ENCODE measurements around the gene ARL8B. TPM values are rescaled to one million over a fixed set of nuclear protein-coding genes. Genes with fewer than 3 reads are reported as not detected.

Gene ARL8B
- total and polyA plus RNA-seq, 2 donors (not counting 1 experiment from before 2014, with no cell fraction given) = 14.5 to 67.3 TPM

DNA sequence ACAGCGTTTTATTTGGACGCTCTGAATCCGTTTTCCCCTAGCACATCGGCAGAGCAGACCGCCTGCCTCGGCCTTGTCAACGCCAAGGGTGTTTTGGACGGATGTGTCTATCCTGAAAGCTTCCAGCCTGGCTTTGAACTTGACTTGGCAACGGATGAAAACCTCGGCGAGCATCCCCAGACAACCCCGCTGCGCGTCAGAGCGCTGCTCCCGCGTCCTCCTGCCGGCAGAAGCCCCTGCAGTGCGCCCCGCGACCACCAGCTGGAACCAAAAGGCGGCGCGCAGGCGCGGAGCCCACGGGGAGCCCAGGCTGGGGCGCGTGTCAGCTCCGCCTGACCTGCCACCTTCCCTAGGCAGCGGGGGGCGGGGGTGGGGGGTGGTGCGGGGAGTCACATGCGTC, 26.2 kb upstream of the ARL8B start:
- Histone ChIP-seq H3K27ac (ENCODE audit: low read length in 2 of 2) (no peak overlapping the region), H3K4me3 (ENCODE audit: control extremely low read depth in 1 of 5, extremely low read depth in 1 of 5, insufficient read depth in 1 of 5, low read depth in 2 of 5, low read length in 4 of 5) (no peak overlapping the region), H3K79me2 (ENCODE audit: control insufficient read depth, insufficient read depth, low read length) (no peaks in the 10 kb centered on the region), H4K20me1 (ENCODE audit: control insufficient read depth, insufficient read depth, low read length, poor library complexity, severe bottlenecking) (no peaks in the 10 kb centered on the region), H3K27me3 (replicated peaks in 1 of 4; ENCODE audit: control extremely low read depth in 1 of 4, control insufficient read depth in 3 of 4, insufficient read depth in 4 of 4, low read length in 3 of 4) (peaks cover 0 to 19% (median 4%) of the 10 kb centered on the region in 4 experiments), H2AFZ (ENCODE audit: insufficient read depth, low read depth, low read length, poor library complexity, severe bottlenecking) (peak overlapping the region; percentile 54), H3K4me1 (ENCODE audit: control insufficient read depth in 2 of 2, insufficient read depth in 2 of 2, low read length in 2 of 2) (peaks cover 3 to 4% of the 10 kb centered on the region in 2 donors), H3K9me3 (ENCODE audit: control extremely low read depth in 1 of 3, control insufficient read depth in 2 of 3, insufficient read depth in 1 of 3, low read length in 2 of 3) (no peaks in the 10 kb centered on the region), H3K9ac (ENCODE audit: low read length) (no peak overlapping the region), H3K36me3 (replicated peaks in 1 of 2; ENCODE audit: control extremely low read depth in 1 of 2, control insufficient read depth in 1 of 2, extremely low read depth in 1 of 2, insufficient read depth in 2 of 2, low read length in 1 of 2) (no peaks in the 10 kb centered on the region), H3K4me2 (replicated peaks; ENCODE audit: low read depth, low read length, poor library complexity, severe bottlenecking) (peak overlapping the region; percentile 30)
- ATAC-seq (ENCODE audit: low read depth) (no peak), DNase-seq (peak; percentile 19)
- TF ChIP-seq, protein P1, sequence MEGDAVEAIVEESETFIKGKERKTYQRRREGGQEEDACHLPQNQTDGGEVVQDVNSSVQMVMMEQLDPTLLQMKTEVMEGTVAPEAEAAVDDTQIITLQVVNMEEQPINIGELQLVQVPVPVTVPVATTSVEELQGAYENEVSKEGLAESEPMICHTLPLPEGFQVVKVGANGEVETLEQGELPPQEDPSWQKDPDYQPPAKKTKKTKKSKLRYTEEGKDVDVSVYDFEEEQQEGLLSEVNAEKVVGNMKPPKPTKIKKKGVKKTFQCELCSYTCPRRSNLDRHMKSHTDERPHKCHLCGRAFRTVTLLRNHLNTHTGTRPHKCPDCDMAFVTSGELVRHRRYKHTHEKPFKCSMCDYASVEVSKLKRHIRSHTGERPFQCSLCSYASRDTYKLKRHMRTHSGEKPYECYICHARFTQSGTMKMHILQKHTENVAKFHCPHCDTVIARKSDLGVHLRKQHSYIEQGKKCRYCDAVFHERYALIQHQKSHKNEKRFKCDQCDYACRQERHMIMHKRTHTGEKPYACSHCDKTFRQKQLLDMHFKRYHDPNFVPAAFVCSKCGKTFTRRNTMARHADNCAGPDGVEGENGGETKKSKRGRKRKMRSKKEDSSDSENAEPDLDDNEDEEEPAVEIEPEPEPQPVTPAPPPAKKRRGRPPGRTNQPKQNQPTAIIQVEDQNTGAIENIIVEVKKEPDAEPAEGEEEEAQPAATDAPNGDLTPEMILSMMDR (IDR thresholded peaks at IDR 0.05) = no peak
- TF ChIP-seq EZH2 (IDR thresholded peaks at IDR 0.05; ENCODE audit: borderline replicate concordance, insufficient read depth, low read depth, low read length, poor library complexity, severe bottlenecking) = no peak
- ChIA-PET POLR2A (no interaction called here), CTCF (no interaction called here)
- intact Hi-C loops (cut with micrococcal nuclease) = no loop called here
- peaks cover 5% of the 10 kb centered on the region for H3K4me1 Mint-ChIP-seq
- H3K27ac Mint-ChIP-seq = no peak overlapping the region
- H3K9me3 Mint-ChIP-seq (ENCODE audit: insufficient read depth) = no peaks in the 10 kb centered on the region
- peaks cover 50% of the 10 kb centered on the region for H3K27me3 Mint-ChIP-seq
- no peak overlapping the region for H3K4me3 Mint-ChIP-seq
- WGBS (ENCODE audit: insufficient coverage) = 13% methylated on average over 28 of the region's 34 CpGs

DNA sequence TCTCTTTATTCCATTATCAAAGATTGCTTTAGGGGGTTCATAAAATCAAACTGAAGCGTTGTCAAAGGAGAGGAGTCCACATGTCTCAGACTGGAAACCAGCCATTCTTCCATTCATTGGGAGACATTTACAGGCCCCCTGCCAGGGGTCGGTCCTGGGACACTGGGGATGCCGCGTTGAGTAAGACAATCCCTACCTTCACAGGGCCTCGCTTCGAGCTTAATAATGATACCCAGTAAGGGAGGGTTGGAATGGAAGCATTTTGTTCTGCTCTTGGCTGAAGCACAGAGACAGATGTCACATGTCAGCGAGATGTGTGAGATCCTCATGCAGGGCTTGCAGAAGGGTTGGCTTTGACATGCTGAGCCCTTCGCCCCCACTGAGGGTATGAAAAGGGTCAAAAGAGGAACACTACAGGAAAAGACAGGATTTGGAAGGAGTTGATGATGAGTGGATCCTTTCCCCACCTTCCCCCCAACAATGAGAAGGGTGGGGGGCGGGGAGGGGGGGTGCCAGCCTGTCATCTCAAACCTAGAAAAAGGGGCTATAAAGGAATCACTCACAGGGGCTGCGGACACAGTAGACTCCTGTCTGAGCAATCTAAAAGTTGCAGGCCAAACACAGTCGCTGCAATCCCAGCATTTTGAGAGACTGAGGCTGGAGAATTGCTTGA, 25.6 kb upstream of the ARL8B start:
- H3K9me3 Mint-ChIP-seq (ENCODE audit: insufficient read depth) = no peaks in the 10 kb centered on the region

More for the DNA sequence above, 25.6 kb upstream of the ARL8B start:
- peaks cover 3 to 4% of the 10 kb centered on the region in 2 donors for H3K4me1 ChIP-seq (ENCODE audit: control insufficient read depth in 2 of 2, insufficient read depth in 2 of 2, low read length in 2 of 2)
- DNase-seq (no peak), ATAC-seq (ENCODE audit: low read depth) (no peak)
- WGBS (ENCODE audit: insufficient coverage) = 100% methylated on average over 4 of the region's 11 CpGs
- no peaks in the 10 kb centered on the region for H3K79me2 ChIP-seq (ENCODE audit: control insufficient read depth, insufficient read depth, low read length)
- H3K4me2 ChIP-seq (replicated peaks; ENCODE audit: low read depth, low read length, poor library complexity, severe bottlenecking) = peak overlapping the region; percentile 30
- TF ChIP-seq, protein P1 (IDR thresholded peaks at IDR 0.05) = no peak
- no peak for TF ChIP-seq EZH2 (IDR thresholded peaks at IDR 0.05; ENCODE audit: borderline replicate concordance, insufficient read depth, low read depth, low read length, poor library complexity, severe bottlenecking)
- H2AFZ ChIP-seq (ENCODE audit: insufficient read depth, low read depth, low read length, poor library complexity, severe bottlenecking) = no peak overlapping the region
- H3K4me1 Mint-ChIP-seq = peaks cover 5% of the 10 kb centered on the region
- no peaks in the 10 kb centered on the region for H3K36me3 ChIP-seq (replicated peaks in 1 of 2; ENCODE audit: control extremely low read depth in 1 of 2, control insufficient read depth in 1 of 2, extremely low read depth in 1 of 2, insufficient read depth in 2 of 2, low read length in 1 of 2)
- ChIA-PET CTCF (no interaction called here), POLR2A (no interaction called here)
- H3K9me3 ChIP-seq (ENCODE audit: control extremely low read depth in 1 of 3, control insufficient read depth in 2 of 3, insufficient read depth in 1 of 3, low read length in 2 of 3) = peaks cover 0 to 1% (median 0%) of the 10 kb centered on the region in 3 donors
- H4K20me1 ChIP-seq (ENCODE audit: control insufficient read depth, insufficient read depth, low read length, poor library complexity, severe bottlenecking) = no peaks in the 10 kb centered on the region
- H3K4me3 Mint-ChIP-seq = no peak overlapping the region
- peaks cover 50% of the 10 kb centered on the region for H3K27me3 Mint-ChIP-seq
- H3K9ac ChIP-seq (ENCODE audit: low read length) = no peak overlapping the region
- H3K27ac ChIP-seq (ENCODE audit: low read length in 2 of 2) = no peak overlapping the region
- peaks cover 0 to 19% (median 4%) of the 10 kb centered on the region in 4 experiments for H3K27me3 ChIP-seq (replicated peaks in 1 of 4; ENCODE audit: control extremely low read depth in 1 of 4, control insufficient read depth in 3 of 4, insufficient read depth in 4 of 4, low read length in 3 of 4)
- intact Hi-C loops (cut with micrococcal nuclease) = no loop called here
- H3K4me3 ChIP-seq (ENCODE audit: control extremely low read depth in 1 of 5, extremely low read depth in 1 of 5, insufficient read depth in 1 of 5, low read depth in 2 of 5, low read length in 4 of 5) = no peak overlapping the region
- H3K27ac Mint-ChIP-seq = no peak overlapping the region
